NCI-H82 treated with DMSO at 0.1 percent for 48 hours (cell line): ENCODE results near the gene BACH2.
"Not testable (repeated sequence)": the region's sequence is repeated elsewhere in the genome, so short reads cannot be mapped to it uniquely, and the experiment has no call there.

Experiments
- DNase-seq: peaks from one replicate; lab custom pipeline; 2025; ENCODE audit not compliant: unreplicated experiment; lab: John Stamatoyannopoulos, UW

BACH2 gene

GRCh38 chr6:90039911-90040310 is 256.7 kb downstream of the BACH2 start:
- DNase-seq: no peak

GRCh38 chr6:90038961-90039653 is 257.5 kb downstream of the BACH2 start:
- DNase-seq: no peak

GRCh38 chr6:90036963-90037362 is 259.7 kb downstream of the BACH2 start:
- no peak for DNase-seq

- DNase-seq: no peak
Observed at GRCh38 chr6:90035047-90035723, 261.5 kb downstream of the BACH2 start.

GRCh38 chr6:90033746-90034271 is 262.8 kb downstream of the BACH2 start:
- peak; percentile 32 for DNase-seq

GRCh38 chr6:90032489-90033212 is 264.0 kb downstream of the BACH2 start:
- DNase-seq: not testable (repeated sequence)

- DNase-seq: no peak
Observed at GRCh38 chr6:90028995-90029635, 267.5 kb downstream of the BACH2 start.

- peak; percentile 57 for DNase-seq
Observed at GRCh38 chr6:90028066-90028778, 268.4 kb downstream of the BACH2 start.

- DNase-seq: no peak
Observed at GRCh38 chr6:90026216-90026615, 270.4 kb downstream of the BACH2 start.

- DNase-seq: no peak
Observed at GRCh38 chr6:90025523-90026061, 271.1 kb downstream of the BACH2 start.

- no peak for DNase-seq
Observed at GRCh38 chr6:90024633-90025032, 272.0 kb downstream of the BACH2 start.

GRCh38 chr6:90021711-90022110 is 274.9 kb downstream of the BACH2 start:
- DNase-seq: no peak

- no peak for DNase-seq
Observed at GRCh38 chr6:90020746-90021145, 275.9 kb downstream of the BACH2 start.

- no peak for DNase-seq
Observed at GRCh38 chr6:90019216-90019615, 277.4 kb downstream of the BACH2 start.

- DNase-seq: no peak
Observed at GRCh38 chr6:90015883-90016282, 280.8 kb downstream of the BACH2 start.

- no peak for DNase-seq
Observed at GRCh38 chr6:90008908-90009501, 287.6 kb downstream of the BACH2 start.

- no peak for DNase-seq
Observed at GRCh38 chr6:90008189-90008907, 288.3 kb downstream of the BACH2 start.

- DNase-seq: no peak
Observed at GRCh38 chr6:90005048-90005827, 291.4 kb downstream of the BACH2 start.

GRCh38 chr6:90004511-90004910 is 292.1 kb downstream of the BACH2 start:
- no peak for DNase-seq
